ENCODE results near the gene CNTN5.

The CNTN5 gene

GRCh38 chr11:99934008-99934407, 913.3 kb downstream of the CNTN5 start:
- DNase-seq (ENCODE audit: low spot score): no peak

GRCh38 chr11:99937330-99937729, 916.6 kb downstream of the CNTN5 start:
- DNase-seq (ENCODE audit: low spot score): no peak

GRCh38 chr11:99952816-99953215, 932.1 kb downstream of the CNTN5 start:
- no peak for DNase-seq (ENCODE audit: low spot score)

- DNase-seq (ENCODE audit: low spot score): no peak
These were observed 939.8 kb downstream of the CNTN5 start for GRCh38 chr11:99960536-99960935.

- DNase-seq (ENCODE audit: low spot score): no peak
These were observed 947.6 kb downstream of the CNTN5 start for GRCh38 chr11:99968336-99968735.

- no peak for DNase-seq (ENCODE audit: low spot score)
These were observed 953.2 kb downstream of the CNTN5 start for GRCh38 chr11:99973993-99974392.

- no peak for DNase-seq (ENCODE audit: low spot score)
These were observed 958.3 kb downstream of the CNTN5 start for GRCh38 chr11:99979042-99979441.

GRCh38 chr11:99987821-99988470, 967.2 kb downstream of the CNTN5 start:
- no peak for DNase-seq (ENCODE audit: low spot score)

GRCh38 chr11:99988471-99988837, 967.7 kb downstream of the CNTN5 start:
- no peak for DNase-seq (ENCODE audit: low spot score)

GRCh38 chr11:100003985-100004384, 983.2 kb downstream of the CNTN5 start:
- DNase-seq (ENCODE audit: low spot score): no peak

- DNase-seq (ENCODE audit: low spot score): no peak
These were observed 983.8 kb downstream of the CNTN5 start for GRCh38 chr11:100004541-100004940.

- no peak for DNase-seq (ENCODE audit: low spot score)
These were observed 987.7 kb downstream of the CNTN5 start for GRCh38 chr11:100008417-100008816.

- no peak for DNase-seq (ENCODE audit: low spot score)
These were observed 989.0 kb downstream of the CNTN5 start for GRCh38 chr11:100009728-100010127.

GRCh38 chr11:100010393-100010792, 989.6 kb downstream of the CNTN5 start:
- DNase-seq (ENCODE audit: low spot score): no peak

- DNase-seq (ENCODE audit: low spot score): no peak
These were observed 990.9 kb downstream of the CNTN5 start for GRCh38 chr11:100011697-100012096.

- no peak for DNase-seq (ENCODE audit: low spot score)
These were observed 992.3 kb downstream of the CNTN5 start for GRCh38 chr11:100013011-100013410.

- DNase-seq (ENCODE audit: low spot score): no peak
These were observed 1011.2 kb downstream of the CNTN5 start for GRCh38 chr11:100031973-100032372.

- no peak for DNase-seq (ENCODE audit: low spot score)
These were observed 1040.3 kb downstream of the CNTN5 start for GRCh38 chr11:100061006-100061405.

- no peak for DNase-seq (ENCODE audit: low spot score)
These were observed 1045.7 kb downstream of the CNTN5 start for GRCh38 chr11:100066399-100066798.

GRCh38 chr11:100068116-100068515, 1047.4 kb downstream of the CNTN5 start:
- DNase-seq (ENCODE audit: low spot score): no peak

- no peak for DNase-seq (ENCODE audit: low spot score)
These were observed 1051.4 kb downstream of the CNTN5 start for GRCh38 chr11:100072131-100072530.

GRCh38 chr11:100080381-100080780, 1059.6 kb downstream of the CNTN5 start:
- DNase-seq (ENCODE audit: low spot score): no peak

GRCh38 chr11:100080821-100081220, 1060.1 kb downstream of the CNTN5 start:
- DNase-seq (ENCODE audit: low spot score): no peak

- DNase-seq (ENCODE audit: low spot score): no peak
These were observed 1072.9 kb downstream of the CNTN5 start for GRCh38 chr11:100093698-100094097.
